ENCODE data around the gene MTHFR.

MTHFR gene

DNA sequence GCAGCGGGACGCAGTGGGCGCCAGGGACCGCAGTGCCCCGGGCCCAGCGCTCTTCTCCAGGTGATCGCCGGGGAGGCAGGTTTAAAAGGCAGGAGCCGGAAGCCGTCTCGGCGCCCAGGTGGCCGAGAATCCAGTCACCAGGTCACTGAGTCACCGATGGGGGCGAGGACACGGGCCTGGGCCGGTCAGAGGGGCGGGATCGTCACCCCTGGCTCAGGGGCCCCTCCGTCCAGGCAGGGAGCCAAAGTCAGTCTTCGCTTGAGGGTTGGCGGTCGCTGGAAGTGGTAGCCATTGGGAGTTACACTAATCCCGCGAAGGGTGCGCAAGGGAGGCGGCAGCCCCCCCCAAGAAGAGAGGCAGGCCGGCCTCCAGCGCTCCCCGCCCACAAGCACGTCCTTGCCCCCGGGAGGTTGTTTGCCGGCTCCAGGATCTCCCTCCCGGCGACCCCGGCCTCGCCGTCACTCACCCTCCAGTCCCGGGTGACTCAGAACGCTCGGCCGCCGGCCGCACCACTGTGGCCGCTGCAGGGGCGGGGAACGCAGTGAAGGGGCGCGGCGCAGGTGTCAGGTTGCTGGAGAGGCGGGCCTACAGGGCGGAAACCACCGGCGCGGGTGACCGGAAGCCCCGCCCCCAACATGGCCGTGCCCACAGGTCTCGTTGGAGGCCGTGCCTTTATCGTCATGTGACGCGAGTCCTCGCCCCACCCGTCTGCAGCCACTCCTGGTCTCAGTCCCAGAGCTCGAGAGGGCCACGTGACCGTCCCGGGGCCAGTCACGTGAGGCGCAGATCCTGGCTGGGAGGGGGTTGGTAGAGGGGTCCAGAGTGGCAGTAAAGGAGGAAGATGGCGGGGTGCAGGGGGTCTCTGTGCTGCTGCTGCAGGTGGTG, at the start of gene MTHFR, which contains the start of gene CLCN6:
TSS of gene MTHFR (minus strand) at position 543 of the 885 bp plus-strand sequence. CDS start 2,848 bp downstream, outside the sequence.
TSS of gene CLCN6 (plus strand) at position 770 of the 885 bp plus-strand sequence. CDS start at position 842, 72 bp downstream.
- DNase-seq (ENCODE audit: low read depth): peak; percentile 96

DNA sequence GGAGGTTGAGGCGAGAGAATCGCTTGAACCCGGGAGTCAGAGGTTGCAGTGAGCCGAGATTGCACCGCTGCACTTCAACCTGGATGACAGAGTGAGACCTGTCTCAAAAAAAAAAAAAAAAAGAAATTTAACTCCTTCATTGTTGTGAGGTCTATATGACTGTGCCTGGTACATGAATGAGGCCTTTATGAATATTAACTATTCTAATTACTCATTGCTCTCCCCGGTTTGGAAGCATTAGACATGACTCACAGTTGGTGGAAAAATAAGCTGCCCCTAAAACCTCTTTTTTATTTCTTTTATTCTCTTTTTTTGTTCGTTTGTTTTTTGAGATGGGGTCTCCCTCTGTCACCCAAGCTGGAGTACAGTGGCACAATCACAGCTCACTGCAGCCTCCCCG, 49.7 kb upstream of the MTHFR start:
- DNase-seq (ENCODE audit: low read depth): no peak

GRCh38 chr1:11854519-11854918, 48.8 kb upstream of the MTHFR start:
- DNase-seq (ENCODE audit: low read depth): no peak

DNA sequence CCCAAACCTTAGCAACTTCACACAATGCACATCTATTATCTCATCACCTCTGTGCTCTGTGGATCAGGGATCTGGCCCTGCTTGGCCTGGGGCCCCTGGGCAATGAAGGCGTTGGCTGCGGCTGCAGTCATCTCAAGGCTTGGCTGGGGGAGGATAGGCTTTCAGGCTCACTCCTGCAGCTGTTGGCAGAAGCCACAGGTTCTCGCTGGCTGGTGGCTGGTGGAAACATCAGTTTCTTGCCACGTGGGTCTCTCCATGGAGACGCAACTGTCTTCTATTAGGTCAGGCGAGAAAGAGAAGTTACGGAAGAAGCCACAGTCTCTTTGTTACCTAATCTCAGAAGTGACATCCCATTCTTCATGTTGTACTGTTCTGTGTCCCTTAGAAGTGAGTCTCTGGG, 45.4 kb upstream of the MTHFR start:
- no peak for DNase-seq (ENCODE audit: low read depth)

GRCh38 chr1:11850156-11850555, 44.4 kb upstream of the MTHFR start:
- DNase-seq (ENCODE audit: low read depth): no peak

- DNase-seq (ENCODE audit: low read depth): no peak
Measured at GRCh38 chr1:11848373-11848700, 42.6 kb upstream of the MTHFR start.

DNA sequence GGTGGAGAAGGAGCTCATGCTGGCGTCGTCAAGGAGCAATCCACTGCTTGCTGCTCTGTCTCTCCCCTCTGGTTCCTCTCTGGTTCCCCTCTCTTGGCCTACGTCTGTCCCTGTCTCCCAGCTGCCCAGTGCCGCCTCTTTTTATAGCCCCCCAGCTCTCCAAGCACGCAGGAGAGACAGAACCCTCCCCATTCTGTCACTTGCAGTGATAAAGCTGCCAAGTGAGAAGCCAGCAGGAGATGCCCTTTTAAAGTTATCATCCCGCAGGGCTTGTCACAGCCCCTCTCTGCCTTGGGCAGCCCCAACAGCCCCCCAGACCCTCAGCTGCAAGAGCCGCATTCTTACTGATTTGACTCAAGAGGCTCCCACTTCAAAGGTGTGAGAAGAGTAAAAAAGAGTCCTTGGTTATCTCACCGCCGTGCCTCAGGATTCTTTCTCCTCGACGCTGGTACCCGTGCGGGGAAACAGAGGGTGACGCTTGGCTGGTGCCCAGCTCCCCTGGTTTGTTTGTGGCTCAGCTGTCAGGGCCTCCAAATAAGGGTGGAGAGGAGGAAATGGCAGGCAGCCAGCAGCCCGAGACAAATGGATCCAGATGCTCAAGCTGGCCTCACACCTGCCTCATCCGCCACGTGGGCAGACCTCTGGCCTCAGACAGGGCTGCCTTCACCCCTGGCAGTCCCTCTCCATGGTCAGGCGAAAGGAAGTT, 42.1 kb upstream of the MTHFR start, which contains the start of gene NPPA:
TSS of gene NPPA (minus strand) at position 117 of the 706 bp plus-strand sequence. CDS start at position 18, 99 bp downstream.
- no peak for DNase-seq (ENCODE audit: low read depth)

GRCh38 chr1:11845641-11846335, 40.0 kb upstream of the MTHFR start:
- no peak for DNase-seq (ENCODE audit: low read depth)

DNA sequence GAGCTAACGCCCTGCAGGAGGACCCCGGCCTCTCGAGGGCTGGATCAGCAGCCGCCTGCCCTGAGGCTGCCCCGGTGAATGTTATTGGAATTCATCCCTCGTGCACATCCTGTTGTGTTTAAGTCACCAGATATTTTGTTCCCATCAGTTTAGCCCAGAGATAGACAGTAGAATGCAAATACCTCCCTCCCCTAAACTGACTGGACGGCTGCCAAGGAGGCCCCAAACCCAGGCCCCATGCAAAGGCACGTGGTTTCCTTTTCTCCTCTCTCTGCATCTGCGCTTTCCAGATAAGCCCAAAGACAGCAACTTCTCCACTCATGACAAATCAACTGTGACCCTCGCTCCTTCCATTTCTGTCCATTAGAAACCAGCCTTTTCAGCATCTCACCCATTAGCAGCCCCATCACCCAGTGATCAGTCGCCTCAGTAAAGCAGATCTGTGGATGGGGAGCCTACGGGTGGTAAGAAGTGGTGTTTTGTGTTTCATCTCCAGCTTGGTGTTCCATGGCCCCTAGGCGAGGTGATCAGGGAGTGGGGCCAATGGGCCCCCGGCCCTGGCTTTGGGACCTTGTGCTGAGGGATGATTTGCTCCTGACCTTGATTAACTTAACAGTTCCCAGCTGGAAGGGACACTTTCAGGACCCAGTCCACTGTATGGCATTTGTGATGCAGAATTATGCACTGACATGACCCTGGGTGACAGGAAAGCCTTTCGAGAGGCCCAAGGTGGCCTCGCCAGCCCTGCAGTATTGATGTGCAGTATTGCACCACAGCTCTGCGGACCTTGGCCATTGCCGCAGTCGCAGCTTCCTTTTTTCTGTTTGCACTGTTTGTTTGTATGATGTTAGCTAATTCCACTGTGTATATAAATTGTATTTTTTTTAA, 36.6 kb upstream of the MTHFR start:
- no peak for DNase-seq (ENCODE audit: low read depth)

DNA sequence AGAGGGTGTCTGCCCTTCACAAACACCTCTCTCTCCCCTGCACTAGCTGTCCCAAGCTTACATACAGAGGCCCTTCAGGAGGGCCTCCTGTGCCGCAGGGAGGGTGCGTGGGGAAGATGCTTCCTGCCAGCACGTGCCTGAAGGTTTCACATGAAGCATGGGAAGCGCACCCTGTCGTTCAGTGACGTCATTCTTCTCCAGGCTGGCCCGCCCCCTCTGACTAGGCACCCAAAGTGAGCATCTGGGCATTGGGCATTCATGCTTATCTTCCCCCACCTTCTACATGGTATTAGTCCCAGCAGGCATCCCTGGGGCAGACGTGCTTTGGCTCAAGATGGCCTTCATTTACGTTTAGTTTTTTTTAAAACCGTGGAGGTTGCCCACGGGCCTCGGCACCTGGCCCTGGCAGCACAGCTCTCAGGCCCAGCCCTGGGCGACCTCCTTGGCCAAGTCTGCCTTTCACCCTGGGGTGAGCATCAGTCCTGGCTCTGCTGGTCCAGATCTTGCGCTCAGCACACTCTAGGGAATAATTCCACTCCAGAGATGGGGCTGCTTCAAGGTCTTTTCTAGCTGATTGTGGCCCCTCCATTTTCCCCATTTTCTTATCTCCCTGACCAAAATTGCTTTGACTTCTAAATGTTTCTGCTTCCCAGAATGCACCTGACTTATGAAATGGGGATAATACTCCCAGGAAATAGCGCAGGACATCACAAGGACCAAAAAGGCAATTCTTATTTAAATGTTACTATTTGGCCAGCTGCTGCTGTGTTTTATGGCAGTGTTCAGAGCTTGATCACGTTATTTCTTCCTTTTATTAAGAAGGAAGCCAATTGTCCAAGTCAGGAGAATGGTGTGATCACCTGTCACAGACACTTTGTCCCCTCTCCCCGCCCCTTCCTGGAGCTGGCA, 35.7 kb upstream of the MTHFR start:
- no peak for DNase-seq (ENCODE audit: low read depth)

DNA sequence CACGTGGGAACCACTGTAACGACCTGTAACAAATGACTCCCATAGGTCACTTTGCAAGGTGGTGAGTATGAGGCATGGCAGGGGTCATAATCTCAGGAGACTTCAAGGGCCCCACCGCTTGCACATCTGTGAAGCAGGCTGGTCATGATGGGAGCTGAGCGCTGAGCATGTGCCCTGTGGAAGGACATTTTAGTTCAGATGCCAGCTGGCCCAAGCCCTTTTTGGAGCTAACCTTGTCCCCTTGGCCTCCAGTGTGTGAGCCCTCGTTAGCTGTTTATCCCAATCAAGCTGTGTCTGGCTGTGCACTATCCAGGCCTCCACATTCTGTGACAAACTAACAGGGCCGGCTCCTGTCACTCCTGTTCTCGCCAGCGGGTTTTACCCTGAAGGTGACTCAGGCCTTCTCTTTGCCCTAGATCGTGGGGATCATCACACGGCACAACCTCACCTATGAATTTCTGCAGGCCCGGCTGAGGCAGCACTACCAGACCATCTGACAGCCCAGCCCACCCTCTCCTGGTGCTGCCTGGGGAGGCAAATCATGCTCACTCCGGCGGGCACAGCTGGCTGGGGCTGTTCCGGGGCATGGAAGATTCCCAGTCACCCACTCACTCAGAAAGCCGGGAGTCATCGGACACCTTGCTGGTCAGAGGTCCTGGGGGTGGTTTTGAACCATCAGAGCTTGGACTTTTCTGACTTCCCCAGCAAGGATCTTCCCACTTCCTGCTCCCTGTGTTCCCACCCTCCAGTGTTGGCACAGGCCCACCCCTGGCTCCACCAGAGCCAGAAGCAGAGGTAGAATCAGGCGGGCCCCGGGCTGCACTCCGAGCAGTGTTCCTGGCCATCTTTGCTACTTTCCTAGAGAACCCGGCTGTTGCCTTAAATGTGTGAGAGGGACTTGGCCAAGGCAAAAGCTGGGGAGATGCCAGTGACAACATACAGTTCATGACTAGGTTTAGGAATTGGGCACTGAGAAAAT, 34.3 kb upstream of the MTHFR start:
- no peak for DNase-seq (ENCODE audit: low read depth)

GRCh38 chr1:11838349-11839272, 32.8 kb upstream of the MTHFR start:
- peak; percentile 50 for DNase-seq (ENCODE audit: low read depth)

GRCh38 chr1:11837767-11838348, 32.1 kb upstream of the MTHFR start:
- no peak for DNase-seq (ENCODE audit: low read depth)

- DNase-seq (ENCODE audit: low read depth): no peak
Measured at GRCh38 chr1:11836955-11837766, 31.4 kb upstream of the MTHFR start.

GRCh38 chr1:11835441-11836225, 29.9 kb upstream of the MTHFR start:
- no peak for DNase-seq (ENCODE audit: low read depth)

GRCh38 chr1:11833900-11834299, 28.1 kb upstream of the MTHFR start:
- DNase-seq (ENCODE audit: low read depth): no peak
